ENCODE measurements around the gene KIF21A. TPM values are rescaled to one million over a fixed set of nuclear protein-coding genes. Genes with fewer than 3 reads are reported as not detected.
A peak's percentile ranks its signal among the peaks of the same experiment; 100 is the strongest.

Gene KIF21A
- total RNA-seq, 3 donors from 2014 or later (not counting 1 experiment from before 2014, with no cell fraction given), result 11.5 to 31.6 (median 18.0) TPM

- no peak overlapping the region for H3K27ac Mint-ChIP-seq
- TF ChIP-seq CTCF (IDR thresholded peaks at IDR 0.05), result peak; percentile 25
- H3K27ac ChIP-seq (ENCODE audit: low read length), result no peak overlapping the region
- no peak overlapping the region for H3K4me3 Mint-ChIP-seq
- 83% methylated on average over 3 of the region's 8 CpGs for WGBS (ENCODE audit: insufficient coverage)
- peaks cover 3% of the 10 kb centered on the region for H3K36me3 ChIP-seq (ENCODE audit: control insufficient read depth, insufficient read depth, low read length)
- no peaks in the 10 kb centered on the region for H3K27me3 ChIP-seq (ENCODE audit: control insufficient read depth, insufficient read depth, low read length)
- DNase-seq, result no peak
- peaks cover 13 to 14% of the 10 kb centered on the region in 2 donors for H3K4me1 Mint-ChIP-seq
- no peaks in the 10 kb centered on the region for H3K4me1 ChIP-seq (ENCODE audit: control insufficient read depth, insufficient read depth, low read length)
- no peak for ATAC-seq
- no peak overlapping the region for H3K4me3 ChIP-seq (ENCODE audit: low read length)
- H3K36me3 Mint-ChIP-seq, result no peaks in the 10 kb centered on the region
- no peaks in the 10 kb centered on the region for H3K27me3 Mint-ChIP-seq (ENCODE audit: low read depth in 2 of 2)
- no peaks in the 10 kb centered on the region for H3K9me3 ChIP-seq (ENCODE audit: control insufficient read depth, insufficient read depth, low read length)
- intact Hi-C loops (cut with micrococcal nuclease), result no loop called here
- H3K9me3 Mint-ChIP-seq, result no peaks in the 10 kb centered on the region
These were observed 77.4 kb downstream of the KIF21A start for GRCh38 chr12:39365364-39366001.

- no peaks in the 10 kb centered on the region for H3K9me3 Mint-ChIP-seq
- no peaks in the 10 kb centered on the region for H3K27me3 ChIP-seq (ENCODE audit: control insufficient read depth, insufficient read depth, low read length)
- H3K27ac ChIP-seq (ENCODE audit: low read length), result no peak overlapping the region
- ATAC-seq (no peak), DNase-seq (no peak)
- intact Hi-C loops (cut with micrococcal nuclease), result no loop called here
- WGBS (ENCODE audit: insufficient coverage), result no CpG with 5 or more reads among the region's 2 CpGs
- peaks cover 6% of the 10 kb centered on the region in 2 donors for H3K4me1 Mint-ChIP-seq
- no peaks in the 10 kb centered on the region for H3K4me1 ChIP-seq (ENCODE audit: control insufficient read depth, insufficient read depth, low read length)
- no peak overlapping the region for H3K27ac Mint-ChIP-seq
- no peak overlapping the region for H3K4me3 ChIP-seq (ENCODE audit: low read length)
- no peaks in the 10 kb centered on the region for H3K27me3 Mint-ChIP-seq (ENCODE audit: low read depth in 2 of 2)
- H3K36me3 Mint-ChIP-seq, result no peaks in the 10 kb centered on the region
- H3K9me3 ChIP-seq (ENCODE audit: control insufficient read depth, insufficient read depth, low read length), result no peaks in the 10 kb centered on the region
- peaks cover 3% of the 10 kb centered on the region for H3K36me3 ChIP-seq (ENCODE audit: control insufficient read depth, insufficient read depth, low read length)
- H3K4me3 Mint-ChIP-seq, result no peak overlapping the region
- no peak for TF ChIP-seq CTCF (IDR thresholded peaks at IDR 0.05)
These were observed 78.7 kb downstream of the KIF21A start for GRCh38 chr12:39364196-39364595.

- Mint-ChIP-seq H3K36me3 (peaks cover 7% of the 10 kb centered on the region), H3K4me3 (no peak overlapping the region), H3K9me3 (no peaks in the 10 kb centered on the region), H3K27ac (no peak overlapping the region), H3K27me3 (ENCODE audit: low read depth in 2 of 2) (no peaks in the 10 kb centered on the region), H3K4me1 (no peaks in the 10 kb centered on the region)
- no peaks in the 10 kb centered on the region for H3K9me3 ChIP-seq (ENCODE audit: control insufficient read depth, insufficient read depth, low read length)
- no CpG with 5 or more reads among the region's 2 CpGs for WGBS (ENCODE audit: insufficient coverage)
- no peak overlapping the region for H3K4me3 ChIP-seq (ENCODE audit: low read length)
- peaks cover 5% of the 10 kb centered on the region for H3K36me3 ChIP-seq (ENCODE audit: control insufficient read depth, insufficient read depth, low read length)
- DNase-seq (no peak), ATAC-seq (no peak)
- no peaks in the 10 kb centered on the region for H3K4me1 ChIP-seq (ENCODE audit: control insufficient read depth, insufficient read depth, low read length)
- intact Hi-C loops (cut with micrococcal nuclease), result no loop called here
- H3K27me3 ChIP-seq (ENCODE audit: control insufficient read depth, insufficient read depth, low read length), result no peaks in the 10 kb centered on the region
- no peak overlapping the region for H3K27ac ChIP-seq (ENCODE audit: low read length)
- no peak for TF ChIP-seq CTCF (IDR thresholded peaks at IDR 0.05)
These were observed 83.3 kb downstream of the KIF21A start for GRCh38 chr12:39359645-39360044.

- Mint-ChIP-seq H3K4me3 (no peak overlapping the region), H3K27ac (no peak overlapping the region), H3K4me1 (no peaks in the 10 kb centered on the region), H3K27me3 (ENCODE audit: low read depth in 2 of 2) (no peaks in the 10 kb centered on the region), H3K36me3 (peaks cover 7% of the 10 kb centered on the region), H3K9me3 (no peaks in the 10 kb centered on the region)
- H3K4me1 ChIP-seq (ENCODE audit: control insufficient read depth, insufficient read depth, low read length), result no peaks in the 10 kb centered on the region
- no peak overlapping the region for H3K27ac ChIP-seq (ENCODE audit: low read length)
- no peaks in the 10 kb centered on the region for H3K27me3 ChIP-seq (ENCODE audit: control insufficient read depth, insufficient read depth, low read length)
- intact Hi-C loops (cut with micrococcal nuclease), result no loop called here
- no peaks in the 10 kb centered on the region for H3K9me3 ChIP-seq (ENCODE audit: control insufficient read depth, insufficient read depth, low read length)
- H3K36me3 ChIP-seq (ENCODE audit: control insufficient read depth, insufficient read depth, low read length), result peaks cover 2% of the 10 kb centered on the region
- WGBS (ENCODE audit: insufficient coverage), result 95% methylated on average over 2 of the region's 3 CpGs
- no peak for DNase-seq
- H3K4me3 ChIP-seq (ENCODE audit: low read length), result no peak overlapping the region
- no peak for ATAC-seq
- TF ChIP-seq CTCF (IDR thresholded peaks at IDR 0.05), result no peak
These were observed 85.9 kb downstream of the KIF21A start for GRCh38 chr12:39357041-39357440.
